Lower leg skin (tissue), 3 donors: Measurements from ENCODE around the gene EHD1.

Experiments used
- CTCF ChIP-seq, 3 donors: fragments of 450-650 bp; IDR thresholded peaks; one replicate each; pipeline ENCODE4 v1.5.1; 2016; ENCODE audit warnings: antibody characterized with exemption in 3 of 3, mild to moderate bottlenecking in 3 of 3, moderate library complexity in 2 of 3
- POLR2A ChIP-seq, 2 donors: fragments of 450-650 bp; IDR thresholded peaks; one replicate each; pipeline ENCODE4 v1.6.1; 2016 to 2017; ENCODE audit warnings: antibody characterized with exemption in 2 of 2, mild to moderate bottlenecking in 1 of 2, moderate library complexity in 1 of 2

GRCh38 chr11:64910451-64911093 lies 32.2 kb upstream of the EHD1 start:
- TF ChIP-seq CTCF (IDR thresholded peaks at IDR 0.05) (no peak), POLR2A (IDR thresholded peaks at IDR 0.05) (no peak)
